Activated naive CD4-positive, alpha-beta T cell treated with anti-CD3 and anti-CD28 coated beads for 36 hours (primary cell): ENCODE results near the gene SHROOM3. TPM values are rescaled to one million over a fixed set of nuclear protein-coding genes. Genes with fewer than 3 reads are reported as not detected.

Experiments used
- CTCF ChIA-PET: fragments of 350-600 bp; sonication (Branson Sonifier 250); formaldehyde crosslinking; loops from one replicate; lab custom pipeline; 2021; ENCODE audit warnings: antibody characterized with exemption; lab: Charles Lee
- DNase-seq: peaks from one replicate; pipeline ENCODE4 v3.0.0-alpha.2; 2020
- H3K27ac Mint-ChIP-seq: one replicate; pipeline ENCODE4 v1.8.0; 2021; ENCODE audit warnings: mild to moderate bottlenecking, mixed read lengths
- H3K27me3 Mint-ChIP-seq: one replicate; pipeline ENCODE4 v1.8.0; 2021; ENCODE audit warnings: low read depth, mixed read lengths
- H3K36me3 Mint-ChIP-seq: one replicate; pipeline ENCODE4 v1.8.0; 2021; ENCODE audit warnings: low read depth, mixed read lengths
- H3K4me1 Mint-ChIP-seq: one replicate; pipeline ENCODE4 v1.8.0; 2021; ENCODE audit warnings: low read depth, mixed read lengths
- H3K4me3 Mint-ChIP-seq: one replicate; pipeline ENCODE4 v1.8.0; 2021; ENCODE audit warnings: mild to moderate bottlenecking, moderate library complexity, mixed read lengths
- H3K9me3 Mint-ChIP-seq: one replicate; pipeline ENCODE4 v1.8.0; 2021; ENCODE audit warnings: mixed read lengths
- intact Hi-C: fragments of 100-400 bp; cut with micrococcal nuclease; formaldehyde crosslinking; loops from one replicate; pipeline ENCODE4 v1.15.1; 2023
- total RNA-seq, 2 experiments: library from RNA; stranded (reverse); gene quantifications; one replicate each; pipeline ENCODE4 v1.2.3, GENCODE V29; 2021

Gene SHROOM3
- total RNA-seq, 2 experiments from 2014 or later: 0.12 to 0.21 TPM

GRCh38 chr4:76772498-76773106 lies 337.6 kb downstream of the SHROOM3 start:
- DNase-seq: no peak
- no peak overlapping the region for H3K4me3 Mint-ChIP-seq
- intact Hi-C loops: no loop called here
- CTCF ChIA-PET: interaction anchor here (0.7 to 1.3 kb wide), 2 partner anchors 263 to 272 kb away, joined by 3 read pairs; no protein-coding TSS in a partner anchor
- H3K9me3 Mint-ChIP-seq: no peaks in the 10 kb centered on the region
- no peaks in the 10 kb centered on the region for H3K4me1 Mint-ChIP-seq
- H3K36me3 Mint-ChIP-seq: no peaks in the 10 kb centered on the region
- no peaks in the 10 kb centered on the region for H3K27me3 Mint-ChIP-seq
- H3K27ac Mint-ChIP-seq: no peak overlapping the region

DNA sequence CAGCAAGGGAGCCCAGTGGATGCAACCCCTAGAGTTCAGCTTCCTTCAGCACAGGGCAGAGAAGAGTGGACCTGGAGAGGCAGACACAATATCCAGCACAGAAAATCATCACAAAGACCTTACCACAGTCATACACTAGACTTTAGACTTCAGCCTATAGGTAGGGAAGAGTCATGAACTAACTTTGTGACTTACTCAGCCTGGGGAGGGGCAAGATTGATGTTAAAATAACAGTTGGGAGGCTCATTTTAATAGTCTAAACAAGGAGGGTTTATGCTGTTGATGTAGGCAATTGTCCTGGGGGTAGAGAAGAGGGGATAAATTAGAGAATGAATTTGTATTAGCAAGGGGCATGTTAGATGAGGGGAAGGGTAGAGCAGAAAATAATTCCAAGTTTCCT lies 338.7 kb downstream of the SHROOM3 start:
- intact Hi-C loops: no loop called here
- CTCF ChIA-PET: no interaction called here
- H3K4me3 Mint-ChIP-seq: no peak overlapping the region
- H3K4me1 Mint-ChIP-seq: no peaks in the 10 kb centered on the region
- DNase-seq: no peak
- no peaks in the 10 kb centered on the region for H3K36me3 Mint-ChIP-seq
- no peak overlapping the region for H3K27ac Mint-ChIP-seq
- H3K27me3 Mint-ChIP-seq: no peaks in the 10 kb centered on the region
- no peaks in the 10 kb centered on the region for H3K9me3 Mint-ChIP-seq

DNA sequence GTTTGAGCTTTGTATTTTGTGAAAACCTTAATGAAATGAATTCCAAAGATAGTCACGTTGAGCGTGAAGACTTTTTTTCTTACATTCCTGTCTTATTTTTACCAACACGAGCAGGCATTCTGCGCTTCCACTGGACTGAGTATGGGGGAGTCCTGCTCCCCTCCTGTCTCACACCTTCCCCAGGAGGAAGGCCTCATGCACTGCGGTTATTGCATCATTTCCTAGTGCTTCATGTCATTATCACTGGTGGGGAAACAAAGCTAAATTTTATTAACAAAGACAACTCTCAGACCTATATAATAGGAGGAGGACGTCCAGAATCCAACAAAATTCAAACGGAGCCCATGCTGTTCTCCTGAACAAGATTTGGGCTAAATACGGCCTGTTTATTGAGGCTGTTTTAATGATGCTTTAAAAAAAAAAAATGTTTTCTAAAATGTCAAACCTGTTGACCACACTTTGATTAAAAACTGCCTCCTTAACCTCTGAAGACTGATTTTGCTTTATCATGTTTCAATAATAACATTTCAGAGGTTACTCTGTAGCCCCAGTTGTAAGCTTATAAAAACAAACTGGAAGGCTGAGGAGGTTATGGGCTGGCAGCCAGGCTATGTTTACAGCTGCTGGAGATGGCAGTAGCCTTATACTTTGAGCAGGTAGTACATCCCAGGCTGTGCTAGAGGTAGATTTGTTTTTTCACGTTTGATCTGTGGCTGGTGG lies 344.9 kb downstream of the SHROOM3 start:
- intact Hi-C loops: no loop called here
- CTCF ChIA-PET: interaction anchor here (1.3 kb wide), 1 partner anchor 423 kb away, joined by 4 read pairs; no protein-coding TSS in a partner anchor
- Mint-ChIP-seq H3K36me3 (no peaks in the 10 kb centered on the region), H3K4me3 (no peak overlapping the region), H3K27ac (no peak overlapping the region), H3K4me1 (no peaks in the 10 kb centered on the region), H3K9me3 (no peaks in the 10 kb centered on the region), H3K27me3 (peaks cover 2% of the 10 kb centered on the region)
- no peak for DNase-seq

DNA sequence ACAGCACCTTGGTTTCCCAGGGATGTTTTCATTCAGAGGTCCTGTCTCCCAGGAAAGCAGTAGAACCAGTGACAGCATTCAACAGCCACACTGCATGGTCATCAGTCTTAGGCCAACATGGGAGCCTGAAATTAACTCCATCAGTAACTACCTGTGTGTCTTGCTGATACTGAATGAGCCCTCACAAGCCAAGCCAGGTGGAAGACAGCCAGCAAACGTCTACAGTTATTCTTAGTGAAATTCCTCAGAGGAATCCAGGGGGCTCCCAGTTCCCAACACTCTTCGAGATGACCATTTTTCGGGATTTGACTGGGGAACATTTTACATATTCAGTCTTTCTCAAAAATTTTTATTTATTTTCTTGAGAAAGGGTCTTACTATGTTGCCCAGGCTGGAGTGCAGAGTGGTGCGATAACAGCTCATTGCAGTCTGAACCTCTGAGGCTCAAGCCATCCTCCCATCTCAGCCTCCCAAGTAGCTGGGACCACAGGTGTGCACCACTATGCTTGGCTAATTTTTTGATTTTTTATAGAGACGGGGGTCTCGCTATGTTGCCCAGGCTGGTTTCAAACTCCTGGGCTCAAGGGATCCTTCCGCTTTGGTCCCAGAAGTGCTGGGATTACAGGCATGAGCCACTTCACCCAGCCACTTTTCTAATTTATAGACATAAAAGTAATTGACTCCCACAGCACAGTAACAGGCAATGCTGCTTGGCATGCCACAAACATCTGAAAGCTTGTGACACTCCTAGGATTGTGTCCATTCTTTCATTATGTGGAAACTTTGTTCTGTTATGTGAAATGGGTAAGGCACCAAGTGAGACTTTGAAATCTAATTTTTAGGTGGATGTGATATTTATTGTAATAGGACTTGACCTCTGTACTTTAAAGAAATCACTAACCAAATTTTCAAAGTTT lies 346.0 kb downstream of the SHROOM3 start:
- intact Hi-C loops: no loop called here
- no peaks in the 10 kb centered on the region for H3K4me1 Mint-ChIP-seq
- H3K27me3 Mint-ChIP-seq: peaks cover 2% of the 10 kb centered on the region
- DNase-seq: no peak
- CTCF ChIA-PET: no interaction called here
- H3K4me3 Mint-ChIP-seq: no peak overlapping the region
- no peak overlapping the region for H3K27ac Mint-ChIP-seq
- H3K9me3 Mint-ChIP-seq: no peaks in the 10 kb centered on the region
- no peaks in the 10 kb centered on the region for H3K36me3 Mint-ChIP-seq

DNA sequence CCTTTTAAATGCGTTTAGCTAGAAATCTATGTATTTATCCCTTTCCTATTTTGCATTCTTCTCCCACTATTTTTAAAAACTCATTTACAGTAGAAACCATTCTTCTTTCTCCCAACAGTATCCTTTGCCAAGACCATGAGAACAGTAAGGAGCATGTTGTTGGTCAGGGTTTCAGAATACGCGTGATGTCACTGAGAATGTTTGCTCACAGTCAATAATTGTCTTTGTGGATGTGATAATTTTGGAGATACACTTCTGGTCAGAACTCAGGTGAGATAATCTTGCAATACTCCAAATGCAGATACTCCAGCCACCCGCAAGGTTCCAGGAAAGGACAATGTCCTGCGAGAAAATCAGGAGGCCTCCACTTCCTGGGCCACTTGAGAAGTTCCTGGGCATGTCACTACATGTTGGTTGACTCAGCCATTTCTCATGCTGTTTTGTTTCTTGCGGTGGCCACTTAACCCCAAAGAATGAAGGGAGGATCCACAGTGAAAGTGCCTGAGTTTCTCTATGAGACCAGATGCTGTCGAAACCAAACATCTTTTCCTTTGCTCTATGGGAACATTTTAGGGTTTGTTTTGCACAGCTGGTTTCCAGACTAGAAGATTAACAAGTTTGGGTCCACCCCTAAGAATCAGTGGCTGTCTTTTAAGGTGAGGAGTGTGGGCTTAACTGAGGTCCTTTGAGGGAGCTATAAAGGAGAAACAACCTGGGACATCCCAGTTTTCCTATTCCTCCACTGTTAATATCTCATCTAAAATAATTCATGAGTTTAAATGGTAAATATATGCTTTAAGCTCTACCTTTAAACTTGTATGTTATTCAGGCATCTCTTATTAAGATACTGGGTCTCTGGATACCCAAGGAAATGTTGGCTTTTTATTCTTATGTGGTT lies 346.9 kb downstream of the SHROOM3 start:
- Mint-ChIP-seq H3K36me3 (no peaks in the 10 kb centered on the region), H3K27me3 (peaks cover 2% of the 10 kb centered on the region), H3K27ac (no peak overlapping the region), H3K4me3 (no peak overlapping the region), H3K9me3 (no peaks in the 10 kb centered on the region), H3K4me1 (no peaks in the 10 kb centered on the region)
- intact Hi-C loops: no loop called here
- no peak for DNase-seq
- CTCF ChIA-PET: interaction anchor here (1.0 kb wide), 1 partner anchor 422 kb away, joined by 3 read pairs; no protein-coding TSS in a partner anchor

GRCh38 chr4:76782837-76783236 lies 347.8 kb downstream of the SHROOM3 start:
- no peaks in the 10 kb centered on the region for H3K36me3 Mint-ChIP-seq
- no peak overlapping the region for H3K27ac Mint-ChIP-seq
- H3K4me3 Mint-ChIP-seq: no peak overlapping the region
- CTCF ChIA-PET: interaction anchor here (1.0 kb wide), 1 partner anchor 421 kb away, joined by 3 read pairs; no protein-coding TSS in a partner anchor
- DNase-seq: no peak
- H3K27me3 Mint-ChIP-seq: peaks cover 2% of the 10 kb centered on the region
- intact Hi-C loops: no loop called here
- no peaks in the 10 kb centered on the region for H3K4me1 Mint-ChIP-seq
- no peaks in the 10 kb centered on the region for H3K9me3 Mint-ChIP-seq

GRCh38 chr4:76783836-76784235 lies 348.8 kb downstream of the SHROOM3 start:
- intact Hi-C loops: no loop called here
- DNase-seq: no peak
- no peaks in the 10 kb centered on the region for H3K36me3 Mint-ChIP-seq
- H3K4me3 Mint-ChIP-seq: no peak overlapping the region
- H3K27me3 Mint-ChIP-seq: peaks cover 2% of the 10 kb centered on the region
- H3K4me1 Mint-ChIP-seq: no peaks in the 10 kb centered on the region
- no peaks in the 10 kb centered on the region for H3K9me3 Mint-ChIP-seq
- CTCF ChIA-PET: no interaction called here
- H3K27ac Mint-ChIP-seq: no peak overlapping the region

GRCh38 chr4:76784237-76784636 lies 349.2 kb downstream of the SHROOM3 start:
- CTCF ChIA-PET: interaction anchor here (0.6 kb wide), 1 partner anchor 48 kb away, joined by 3 read pairs; no protein-coding TSS in a partner anchor
- no peak overlapping the region for H3K27ac Mint-ChIP-seq

DNA sequence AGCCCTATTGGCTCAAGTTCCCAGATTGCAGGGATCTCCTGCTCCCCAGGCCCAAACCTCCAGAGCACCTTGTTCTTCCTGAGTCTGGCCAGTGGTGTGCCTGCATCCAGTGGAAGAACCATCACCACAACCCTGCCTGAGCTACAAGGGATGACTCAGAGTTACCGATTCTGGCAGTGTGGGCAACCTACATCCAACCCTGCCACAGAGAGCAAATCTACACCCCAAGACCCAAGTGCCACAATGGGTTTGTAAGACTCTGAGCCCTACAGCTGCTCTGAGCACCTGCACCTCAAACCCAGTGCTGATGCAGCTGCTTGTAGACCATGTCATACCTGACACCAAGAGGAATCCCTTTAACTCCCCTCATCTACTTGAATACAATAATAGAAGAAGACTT lies 352.9 kb downstream of the SHROOM3 start:
- CTCF ChIA-PET: no interaction called here
- Mint-ChIP-seq H3K36me3 (no peaks in the 10 kb centered on the region), H3K27me3 (peaks cover 2% of the 10 kb centered on the region), H3K4me3 (no peak overlapping the region), H3K4me1 (no peaks in the 10 kb centered on the region), H3K9me3 (no peaks in the 10 kb centered on the region), H3K27ac (no peak overlapping the region)
- intact Hi-C loops: no loop called here
- DNase-seq: no peak

More at GRCh38 chr4:76784237-76784636, 349.2 kb downstream of the SHROOM3 start:
- Mint-ChIP-seq H3K9me3 (no peaks in the 10 kb centered on the region), H3K4me1 (no peaks in the 10 kb centered on the region), H3K4me3 (no peak overlapping the region), H3K36me3 (no peaks in the 10 kb centered on the region), H3K27me3 (peaks cover 2% of the 10 kb centered on the region)
- no peak for DNase-seq
- intact Hi-C loops: no loop called here

DNA sequence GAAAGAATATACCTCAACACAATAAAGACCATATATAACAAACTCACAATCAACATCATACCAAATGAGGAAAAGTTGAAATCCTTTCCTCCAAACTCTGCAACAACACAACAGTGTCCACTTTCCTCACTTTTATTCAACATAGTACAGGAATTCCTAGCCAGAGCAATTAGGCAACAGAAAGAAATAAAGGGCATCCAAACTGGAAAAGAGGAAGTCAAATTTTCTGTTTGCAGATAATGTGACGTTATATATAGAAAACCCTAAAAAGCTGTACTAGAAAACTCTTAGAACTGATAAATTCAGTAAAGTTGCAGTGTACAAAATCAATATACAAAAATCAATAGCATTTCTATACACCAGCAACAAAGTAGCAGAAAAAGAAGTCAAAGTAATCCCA lies 355.3 kb downstream of the SHROOM3 start:
- Mint-ChIP-seq H3K9me3 (no peaks in the 10 kb centered on the region), H3K36me3 (no peaks in the 10 kb centered on the region), H3K4me3 (no peak overlapping the region), H3K4me1 (no peaks in the 10 kb centered on the region), H3K27me3 (no peaks in the 10 kb centered on the region), H3K27ac (no peak overlapping the region)
- CTCF ChIA-PET: interaction anchor here (0.6 kb wide), 1 partner anchor 25 kb away, joined by 4 read pairs; no protein-coding TSS in a partner anchor
- intact Hi-C loops: no loop called here
- no peak for DNase-seq

DNA sequence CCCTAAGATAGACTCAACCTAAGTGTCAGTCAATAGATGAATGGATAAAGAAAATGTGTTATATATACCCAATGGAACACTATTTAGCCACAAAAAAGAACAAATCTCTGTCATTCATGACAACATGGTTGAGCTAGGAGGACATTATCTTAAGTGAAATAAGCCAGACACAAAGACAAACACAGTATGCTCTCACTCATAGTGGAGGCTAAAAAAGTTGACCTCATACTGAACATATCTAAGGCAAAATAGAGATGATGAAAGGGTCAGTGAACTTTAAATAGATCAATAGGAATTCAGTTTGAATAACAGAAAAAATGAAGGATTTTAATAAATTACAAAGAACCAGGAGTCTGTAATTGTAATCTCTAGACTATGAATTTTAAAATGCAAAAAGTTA lies 356.4 kb downstream of the SHROOM3 start:
- intact Hi-C loops: no loop called here
- no peaks in the 10 kb centered on the region for H3K4me1 Mint-ChIP-seq
- H3K27me3 Mint-ChIP-seq: no peaks in the 10 kb centered on the region
- no peak for DNase-seq
- H3K9me3 Mint-ChIP-seq: no peaks in the 10 kb centered on the region
- H3K27ac Mint-ChIP-seq: no peak overlapping the region
- H3K4me3 Mint-ChIP-seq: no peak overlapping the region
- H3K36me3 Mint-ChIP-seq: no peaks in the 10 kb centered on the region
- CTCF ChIA-PET: no interaction called here
